NCI-H2107 treated with DMSO at 0.1 percent for 48 hours (cell line): ENCODE measurements around the gene GCNT4.

Experiments
- DNase-seq: peaks from one replicate; lab custom pipeline; 2025; ENCODE audit not compliant: unreplicated experiment; lab: John Stamatoyannopoulos, UW

The GCNT4 gene

GRCh38 chr5:75018805-75019587, 33.4 kb downstream of the GCNT4 start:
- no peak for DNase-seq

- no peak for DNase-seq
Measured at GRCh38 chr5:75017971-75018370, 34.4 kb downstream of the GCNT4 start.

GRCh38 chr5:75016896-75017295, 35.5 kb downstream of the GCNT4 start:
- no peak for DNase-seq

- no peak for DNase-seq
Measured at GRCh38 chr5:75012748-75013147, 39.6 kb downstream of the GCNT4 start.

GRCh38 chr5:75010838-75011237, 41.5 kb downstream of the GCNT4 start:
- no peak for DNase-seq

GRCh38 chr5:75009556-75010345, 42.6 kb downstream of the GCNT4 start:
- no peak for DNase-seq

GRCh38 chr5:75006865-75007822, 45.2 kb downstream of the GCNT4 start:
- DNase-seq, result no peak

- no peak for DNase-seq
Measured at GRCh38 chr5:75005561-75005960, 46.8 kb downstream of the GCNT4 start.
